ENCODE data around the gene RBL2. TPM values are rescaled to one million over a fixed set of nuclear protein-coding genes. Genes with fewer than 3 reads are reported as not detected.

The RBL2 gene
- total and polyA plus RNA-seq, 2 of the 13 experiments (the other 11 are each of a cell fraction or from before 2014, with no cell fraction given) = 41.2 to 60.9 TPM

DNA sequence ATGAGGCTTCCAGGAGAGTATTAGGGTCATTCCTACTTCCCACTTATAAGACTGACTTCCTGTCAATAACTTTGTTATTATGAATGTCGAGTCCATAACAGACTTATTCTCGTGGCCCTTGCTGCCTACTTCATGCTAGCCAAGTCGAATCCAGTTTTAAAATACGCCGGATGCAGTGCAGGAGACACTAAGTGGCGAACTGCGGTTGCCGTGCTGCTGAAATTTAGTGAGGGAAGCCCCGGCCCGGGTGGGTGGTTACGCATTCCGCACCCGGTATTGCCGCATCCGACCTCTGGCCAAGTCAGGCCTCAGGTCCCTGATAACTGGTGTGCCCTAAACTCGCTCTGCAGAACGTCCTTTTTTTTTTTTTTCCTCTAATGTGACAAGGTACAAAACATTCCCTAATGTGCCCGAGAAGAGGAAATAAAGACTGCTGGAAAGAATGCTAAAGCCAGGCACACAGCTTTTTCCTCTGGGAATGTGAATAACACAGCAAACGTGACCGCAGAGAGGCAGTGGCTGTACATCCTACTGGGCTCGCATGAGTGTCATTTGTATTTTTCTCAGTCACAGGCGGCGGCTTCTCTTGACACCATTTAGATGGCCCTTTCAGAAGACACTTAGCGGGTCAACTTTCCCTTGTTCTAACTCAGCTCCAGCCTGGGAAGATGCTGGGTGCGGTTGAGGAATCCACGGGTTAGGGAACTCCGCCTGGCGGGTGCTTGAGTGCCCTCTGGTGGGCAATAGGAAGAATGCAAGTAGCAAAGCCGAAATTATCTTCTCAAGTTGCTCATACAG is 75.8 kb downstream of the RBL2 start (continued):
- TF ChIP-seq, protein P1, sequence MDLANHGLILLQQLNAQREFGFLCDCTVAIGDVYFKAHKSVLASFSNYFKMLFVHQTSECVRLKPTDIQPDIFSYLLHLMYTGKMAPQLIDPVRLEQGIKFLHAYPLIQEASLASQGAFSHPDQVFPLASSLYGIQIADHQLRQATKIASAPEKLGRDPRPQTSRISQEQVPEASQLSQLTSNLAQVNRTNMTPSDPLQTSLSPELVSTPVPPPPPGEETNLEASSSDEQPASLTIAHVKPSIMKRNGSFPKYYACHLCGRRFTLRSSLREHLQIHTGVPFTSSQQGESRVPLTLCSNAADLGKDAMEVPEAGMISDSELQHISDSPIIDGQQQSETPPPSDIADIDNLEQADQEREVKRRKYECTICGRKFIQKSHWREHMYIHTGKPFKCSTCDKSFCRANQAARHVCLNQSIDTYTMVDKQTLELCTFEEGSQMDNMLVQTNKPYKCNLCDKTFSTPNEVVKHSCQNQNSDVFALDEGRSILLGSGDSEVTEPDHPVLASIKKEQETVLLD (CRISPR knock-in tag; IDR thresholded peaks at IDR 0.05; ENCODE audit: low read depth) = no peak
- TF ChIP-seq, protein P2, sequence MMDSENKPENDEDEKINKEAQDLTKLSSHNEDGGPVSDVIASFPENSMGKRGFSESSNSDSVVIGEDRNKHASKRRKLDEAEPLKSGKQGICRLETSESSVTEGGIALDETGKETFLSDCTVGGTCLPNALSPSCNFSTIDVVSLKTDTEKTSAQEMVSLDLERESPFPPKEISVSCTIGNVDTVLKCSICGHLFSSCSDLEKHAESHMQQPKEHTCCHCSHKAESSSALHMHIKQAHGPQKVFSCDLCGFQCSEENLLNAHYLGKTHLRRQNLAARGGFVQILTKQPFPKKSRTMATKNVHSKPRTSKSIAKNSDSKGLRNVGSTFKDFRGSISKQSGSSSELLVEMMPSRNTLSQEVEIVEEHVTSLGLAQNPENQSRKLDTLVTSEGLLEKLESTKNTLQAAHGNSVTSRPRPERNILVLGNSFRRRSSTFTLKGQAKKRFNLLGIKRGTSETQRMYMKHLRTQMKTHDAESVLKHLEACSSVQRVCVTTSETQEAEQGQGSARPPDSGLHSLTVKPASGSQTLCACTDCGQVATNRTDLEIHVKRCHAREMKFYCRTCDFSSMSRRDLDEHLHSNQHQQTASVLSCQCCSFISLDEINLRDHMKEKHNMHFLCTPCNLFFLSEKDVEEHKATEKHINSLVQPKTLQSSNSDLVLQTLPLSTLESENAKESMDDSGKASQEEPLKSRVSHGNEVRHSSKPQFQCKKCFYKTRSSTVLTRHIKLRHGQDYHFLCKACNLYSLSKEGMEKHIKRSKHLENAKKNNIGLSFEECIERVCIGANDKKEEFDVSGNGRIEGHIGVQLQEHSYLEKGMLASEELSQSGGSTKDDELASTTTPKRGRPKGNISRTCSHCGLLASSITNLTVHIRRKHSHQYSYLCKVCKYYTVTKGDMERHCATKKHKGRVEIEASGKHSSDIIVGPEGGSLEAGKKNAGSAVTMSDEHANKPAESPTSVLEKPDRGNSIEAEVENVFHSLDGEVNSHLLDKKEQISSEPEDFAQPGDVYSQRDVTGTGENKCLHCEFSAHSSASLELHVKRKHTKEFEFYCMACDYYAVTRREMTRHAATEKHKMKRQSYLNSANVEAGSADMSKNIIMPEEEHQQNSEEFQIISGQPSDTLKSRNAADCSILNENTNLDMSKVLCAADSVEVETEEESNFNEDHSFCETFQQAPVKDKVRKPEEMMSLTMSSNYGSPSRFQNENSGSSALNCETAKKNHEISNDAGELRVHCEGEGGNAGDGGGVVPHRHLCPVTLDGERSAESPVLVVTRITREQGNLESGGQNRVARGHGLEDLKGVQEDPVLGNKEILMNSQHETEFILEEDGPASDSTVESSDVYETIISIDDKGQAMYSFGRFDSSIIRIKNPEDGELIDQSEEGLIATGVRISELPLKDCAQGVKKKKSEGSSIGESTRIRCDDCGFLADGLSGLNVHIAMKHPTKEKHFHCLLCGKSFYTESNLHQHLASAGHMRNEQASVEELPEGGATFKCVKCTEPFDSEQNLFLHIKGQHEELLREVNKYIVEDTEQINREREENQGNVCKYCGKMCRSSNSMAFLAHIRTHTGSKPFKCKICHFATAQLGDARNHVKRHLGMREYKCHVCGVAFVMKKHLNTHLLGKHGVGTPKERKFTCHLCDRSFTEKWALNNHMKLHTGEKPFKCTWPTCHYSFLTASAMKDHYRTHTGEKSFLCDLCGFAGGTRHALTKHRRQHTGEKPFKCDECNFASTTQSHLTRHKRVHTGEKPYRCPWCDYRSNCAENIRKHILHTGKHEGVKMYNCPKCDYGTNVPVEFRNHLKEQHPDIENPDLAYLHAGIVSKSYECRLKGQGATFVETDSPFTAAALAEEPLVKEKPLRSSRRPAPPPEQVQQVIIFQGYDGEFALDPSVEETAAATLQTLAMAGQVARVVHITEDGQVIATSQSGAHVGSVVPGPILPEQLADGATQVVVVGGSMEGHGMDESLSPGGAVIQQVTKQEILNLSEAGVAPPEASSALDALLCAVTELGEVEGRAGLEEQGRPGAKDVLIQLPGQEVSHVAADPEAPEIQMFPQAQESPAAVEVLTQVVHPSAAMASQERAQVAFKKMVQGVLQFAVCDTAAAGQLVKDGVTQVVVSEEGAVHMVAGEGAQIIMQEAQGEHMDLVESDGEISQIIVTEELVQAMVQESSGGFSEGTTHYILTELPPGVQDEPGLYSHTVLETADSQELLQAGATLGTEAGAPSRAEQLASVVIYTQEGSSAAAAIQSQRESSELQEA (CRISPR knock-in tag; IDR thresholded peaks at IDR 0.05; ENCODE audit: not compliant biosample characterization) = no peak
- TF ChIP-seq ZNF644 (CRISPR knock-in tag; IDR thresholded peaks at IDR 0.05; ENCODE audit: low read depth) (no peak), ZFP82 (CRISPR knock-in tag; IDR thresholded peaks at IDR 0.05; ENCODE audit: borderline replicate concordance) (no peak), HNF4A (CRISPR knock-in tag; IDR thresholded peaks at IDR 0.05) (peak; percentile 55; the same call in 1 of the 2 replicates), ZMYM3 (CRISPR knock-in tag; IDR thresholded peaks at IDR 0.05) (peak; percentile 60), ZNF30 (CRISPR knock-in tag; IDR thresholded peaks at IDR 0.05) (no peak), KMT2B (CRISPR knock-in tag; IDR thresholded peaks at IDR 0.05) (0 out of 2 replicates have a peak, but pooled peaks have one; percentile 39), ZSCAN30 (CRISPR knock-in tag; IDR thresholded peaks at IDR 0.05) (no peak), ZNF3 (CRISPR knock-in tag; IDR thresholded peaks at IDR 0.05) (no peak)
- TF ChIP-seq, protein P3, sequence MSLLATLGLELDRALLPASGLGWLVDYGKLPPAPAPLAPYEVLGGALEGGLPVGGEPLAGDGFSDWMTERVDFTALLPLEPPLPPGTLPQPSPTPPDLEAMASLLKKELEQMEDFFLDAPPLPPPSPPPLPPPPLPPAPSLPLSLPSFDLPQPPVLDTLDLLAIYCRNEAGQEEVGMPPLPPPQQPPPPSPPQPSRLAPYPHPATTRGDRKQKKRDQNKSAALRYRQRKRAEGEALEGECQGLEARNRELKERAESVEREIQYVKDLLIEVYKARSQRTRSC (CRISPR knock-in tag; IDR thresholded peaks at IDR 0.05; ENCODE audit: low read depth) = 0 out of 2 replicates have a peak, but pooled peaks have one; percentile 1
- TF ChIP-seq, protein P4, sequence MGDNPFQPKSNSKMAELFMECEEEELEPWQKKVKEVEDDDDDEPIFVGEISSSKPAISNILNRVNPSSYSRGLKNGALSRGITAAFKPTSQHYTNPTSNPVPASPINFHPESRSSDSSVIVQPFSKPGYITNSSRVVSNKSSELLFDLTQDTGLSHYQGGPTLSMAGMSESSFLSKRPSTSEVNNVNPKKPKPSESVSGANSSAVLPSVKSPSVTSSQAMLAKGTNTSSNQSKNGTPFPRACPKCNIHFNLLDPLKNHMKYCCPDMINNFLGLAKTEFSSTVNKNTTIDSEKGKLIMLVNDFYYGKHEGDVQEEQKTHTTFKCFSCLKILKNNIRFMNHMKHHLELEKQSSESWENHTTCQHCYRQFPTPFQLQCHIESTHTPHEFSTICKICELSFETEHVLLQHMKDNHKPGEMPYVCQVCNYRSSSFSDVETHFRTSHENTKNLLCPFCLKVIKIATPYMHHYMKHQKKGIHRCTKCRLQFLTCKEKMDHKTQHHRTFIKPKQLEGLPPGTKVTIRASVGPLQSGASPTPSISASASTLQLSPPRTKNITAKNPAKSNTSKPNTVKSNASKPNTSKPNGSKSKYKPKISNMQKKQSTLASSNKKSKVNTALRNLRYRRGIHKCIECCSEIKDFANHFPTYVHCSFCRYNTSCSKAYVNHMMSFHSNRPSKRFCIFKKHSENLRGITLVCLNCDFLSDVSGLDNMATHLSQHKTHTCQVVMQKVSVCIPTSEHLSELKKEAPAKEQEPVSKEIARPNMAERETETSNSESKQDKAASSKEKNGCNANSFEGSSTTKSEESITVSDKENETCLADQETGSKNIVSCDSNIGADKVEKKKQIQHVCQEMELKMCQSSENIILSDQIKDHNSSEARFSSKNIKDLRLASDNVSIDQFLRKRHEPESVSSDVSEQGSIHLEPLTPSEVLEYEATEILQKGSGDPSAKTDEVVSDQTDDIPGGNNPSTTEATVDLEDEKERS (CRISPR knock-in tag; IDR thresholded peaks at IDR 0.05) = peak; percentile 65; the same call in 1 of the 2 replicates
- TF ChIP-seq, protein P5, sequence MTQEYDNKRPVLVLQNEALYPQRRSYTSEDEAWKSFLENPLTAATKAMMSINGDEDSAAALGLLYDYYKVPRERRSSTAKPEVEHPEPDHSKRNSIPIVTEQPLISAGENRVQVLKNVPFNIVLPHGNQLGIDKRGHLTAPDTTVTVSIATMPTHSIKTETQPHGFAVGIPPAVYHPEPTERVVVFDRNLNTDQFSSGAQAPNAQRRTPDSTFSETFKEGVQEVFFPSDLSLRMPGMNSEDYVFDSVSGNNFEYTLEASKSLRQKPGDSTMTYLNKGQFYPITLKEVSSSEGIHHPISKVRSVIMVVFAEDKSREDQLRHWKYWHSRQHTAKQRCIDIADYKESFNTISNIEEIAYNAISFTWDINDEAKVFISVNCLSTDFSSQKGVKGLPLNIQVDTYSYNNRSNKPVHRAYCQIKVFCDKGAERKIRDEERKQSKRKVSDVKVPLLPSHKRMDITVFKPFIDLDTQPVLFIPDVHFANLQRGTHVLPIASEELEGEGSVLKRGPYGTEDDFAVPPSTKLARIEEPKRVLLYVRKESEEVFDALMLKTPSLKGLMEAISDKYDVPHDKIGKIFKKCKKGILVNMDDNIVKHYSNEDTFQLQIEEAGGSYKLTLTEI (CRISPR knock-in tag; conservative IDR thresholded peaks at IDR 0.05) = no peak

Data from HepG2 (cell line).